Glutamatergic neuron (in vitro differentiated cells): ENCODE measurements around the gene DNAL1. TPM values are rescaled to one million over a fixed set of nuclear protein-coding genes. Genes with fewer than 3 reads are reported as not detected.

Experiments used
- DNase-seq: peaks from one replicate; pipeline ENCODE4 v3.0.0; 2022
- H3K27ac Mint-ChIP-seq: one replicate; pipeline ENCODE4 v1.8.0; 2020; ENCODE audit warnings: mild to moderate bottlenecking, mixed read lengths, inconsistent platforms; ENCODE audit not compliant: unreplicated experiment
- H3K27me3 Mint-ChIP-seq: one replicate; pipeline ENCODE4 v1.8.0; 2020; ENCODE audit warnings: mild to moderate bottlenecking, moderate library complexity, mixed read lengths, inconsistent platforms; ENCODE audit not compliant: unreplicated experiment
- H3K36me3 Mint-ChIP-seq: one replicate; pipeline ENCODE4 v1.8.0; 2020; ENCODE audit warnings: mild to moderate bottlenecking, mixed read lengths, inconsistent platforms; ENCODE audit not compliant: unreplicated experiment
- H3K4me1 Mint-ChIP-seq: one replicate; pipeline ENCODE4 v1.8.0; 2020; ENCODE audit warnings: mild to moderate bottlenecking, low read depth, mixed read lengths, inconsistent platforms; ENCODE audit not compliant: unreplicated experiment
- H3K4me3 Mint-ChIP-seq: one replicate; pipeline ENCODE4 v1.8.0; 2020; ENCODE audit warnings: mild to moderate bottlenecking, mixed read lengths, inconsistent platforms; ENCODE audit not compliant: unreplicated experiment
- H3K9me3 Mint-ChIP-seq: one replicate; pipeline ENCODE4 v1.8.0; 2020; ENCODE audit warnings: mild to moderate bottlenecking, moderate library complexity, mixed read lengths, inconsistent platforms; ENCODE audit not compliant: unreplicated experiment
- CTCF ChIP-seq: fragments of 200-600 bp; sonication (generic); IDR thresholded peaks from one replicate; pipeline ENCODE4 v1.5.0; 2021; ENCODE audit not compliant: partially characterized antibody, unreplicated experiment
- total RNA-seq: library from RNA; stranded (reverse); fragmentation: NEBNext Ultra II Directional; extraction: Animal tissue kit (Norgen Biotek cat#: 25700); gene quantifications from one replicate; pipeline ENCODE4 v1.2.1, GENCODE V29; 2021; ENCODE audit not compliant: unreplicated experiment

Gene DNAL1
- total RNA-seq, 1 donor from 2014 or later: 18.5 TPM

- no peak overlapping the region for H3K27ac Mint-ChIP-seq
- no peak for DNase-seq
- peaks cover 15% of the 10 kb centered on the region for H3K27me3 Mint-ChIP-seq
- TF ChIP-seq CTCF: no peak
- H3K36me3 Mint-ChIP-seq: peaks cover 3% of the 10 kb centered on the region
- H3K9me3 Mint-ChIP-seq: peaks cover 16% of the 10 kb centered on the region
- H3K4me1 Mint-ChIP-seq: peaks cover 19% of the 10 kb centered on the region
- peak overlapping the region; percentile 38 for H3K4me3 Mint-ChIP-seq
Observed at GRCh38 chr14:73710737-73711136, 66.0 kb downstream of the DNAL1 start.

DNA sequence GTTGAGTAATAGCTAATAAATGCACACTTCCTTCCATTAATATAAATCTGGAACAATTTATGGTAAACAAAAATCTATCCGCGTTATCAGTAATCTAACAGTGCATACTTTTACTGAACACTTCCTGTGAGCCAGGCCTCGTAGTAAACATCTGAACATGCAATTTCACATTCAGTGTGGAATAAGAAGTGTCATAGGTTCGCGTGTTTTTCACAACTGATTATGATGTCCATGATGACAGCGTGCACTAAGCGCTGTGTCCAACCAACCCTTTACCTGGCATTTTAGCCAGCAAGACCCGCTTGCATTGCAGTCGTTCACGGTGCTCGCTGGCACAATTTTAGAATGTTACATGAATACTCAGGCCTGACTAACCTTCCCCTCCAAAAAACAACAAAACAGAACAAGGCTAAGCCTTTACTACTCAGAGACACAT is 67.3 kb downstream of the DNAL1 start:
- H3K9me3 Mint-ChIP-seq: peaks cover 15% of the 10 kb centered on the region
- H3K4me1 Mint-ChIP-seq: peaks cover 26% of the 10 kb centered on the region
- peaks cover 3% of the 10 kb centered on the region for H3K36me3 Mint-ChIP-seq
- no peak for DNase-seq
- peak overlapping the region; percentile 96 for H3K4me3 Mint-ChIP-seq
- peak overlapping the region; percentile 97 for H3K27ac Mint-ChIP-seq
- H3K27me3 Mint-ChIP-seq: peaks cover 17% of the 10 kb centered on the region
- no peak for TF ChIP-seq CTCF

DNA sequence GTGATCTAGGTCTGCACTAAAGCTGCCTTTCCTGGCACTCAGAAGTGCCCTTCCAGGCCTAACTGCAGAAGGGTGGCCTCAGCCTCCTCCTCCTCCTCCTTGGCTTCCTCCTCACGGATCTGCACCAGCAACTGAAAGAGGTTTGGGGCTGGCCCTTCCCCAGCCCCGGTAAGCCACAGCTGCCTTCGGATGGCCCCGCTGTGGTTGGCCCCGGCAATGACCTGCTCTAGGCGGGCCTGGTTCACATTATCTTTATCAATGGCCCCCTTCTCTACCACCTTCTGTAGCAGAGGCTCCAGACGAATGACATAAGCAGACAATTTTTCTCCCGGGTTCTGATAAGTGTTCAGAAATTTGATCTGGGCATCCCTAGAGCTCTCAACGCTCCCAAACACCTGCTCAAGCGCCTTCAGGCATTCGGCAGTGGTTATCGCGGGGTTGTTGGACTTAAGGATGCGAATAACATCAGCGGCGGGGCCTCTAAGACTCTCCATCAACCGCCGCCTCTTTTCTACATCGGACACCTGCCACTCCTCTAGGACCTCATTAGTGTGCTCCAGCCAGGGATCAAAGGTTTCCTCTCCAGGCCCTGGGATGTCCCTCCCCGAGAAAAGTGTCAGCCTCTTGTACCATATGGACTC is 67.9 kb downstream of the DNAL1 start:
- no peak for TF ChIP-seq CTCF
- Mint-ChIP-seq H3K27ac (peak overlapping the region; percentile 97), H3K4me3 (peak overlapping the region; percentile 96), H3K9me3 (peaks cover 15% of the 10 kb centered on the region), H3K27me3 (peaks cover 19% of the 10 kb centered on the region), H3K36me3 (peaks cover 3% of the 10 kb centered on the region), H3K4me1 (peaks cover 29% of the 10 kb centered on the region)
- no peak for DNase-seq

GRCh38 chr14:73713206-73713802 is 68.5 kb downstream of the DNAL1 start:
- peaks cover 3% of the 10 kb centered on the region for H3K36me3 Mint-ChIP-seq
- H3K4me1 Mint-ChIP-seq: peaks cover 28% of the 10 kb centered on the region
- peak overlapping the region; percentile 96 for H3K4me3 Mint-ChIP-seq
- peak overlapping the region; percentile 97 for H3K27ac Mint-ChIP-seq
- H3K27me3 Mint-ChIP-seq: peaks cover 19% of the 10 kb centered on the region
- DNase-seq: peak; percentile 63
- no peak for TF ChIP-seq CTCF
- peaks cover 17% of the 10 kb centered on the region for H3K9me3 Mint-ChIP-seq

GRCh38 chr14:73713803-73714655 is 69.2 kb downstream of the DNAL1 start, which contains the start of gene PNMA1:
Gene PNMA1, minus strand, starts transcription at chr14:73714384. Its CDS starts 745 bp downstream, at chr14:73713639.
- Mint-ChIP-seq H3K4me3 (peak within 1 kb of the TSS; percentile 96), H3K36me3 (peaks cover 3% of the 10 kb centered on the region), H3K27ac (peak within 1 kb of the TSS; percentile 97), H3K9me3 (peaks cover 17% of the 10 kb centered on the region), H3K4me1 (peaks cover 28% of the 10 kb centered on the region), H3K27me3 (peaks cover 19% of the 10 kb centered on the region)
- TF ChIP-seq CTCF: no peak
- DNase-seq: peak; percentile 96
